ENCODE results near the gene CITED4. TPM values are rescaled to one million over a fixed set of nuclear protein-coding genes. Genes with fewer than 3 reads are reported as not detected.

Gene CITED4
- total and polyA plus RNA-seq, 2 donors (not counting 3 experiments of a cell fraction or from before 2014, with no cell fraction given) = 3.8 to 11.3 TPM

DNA sequence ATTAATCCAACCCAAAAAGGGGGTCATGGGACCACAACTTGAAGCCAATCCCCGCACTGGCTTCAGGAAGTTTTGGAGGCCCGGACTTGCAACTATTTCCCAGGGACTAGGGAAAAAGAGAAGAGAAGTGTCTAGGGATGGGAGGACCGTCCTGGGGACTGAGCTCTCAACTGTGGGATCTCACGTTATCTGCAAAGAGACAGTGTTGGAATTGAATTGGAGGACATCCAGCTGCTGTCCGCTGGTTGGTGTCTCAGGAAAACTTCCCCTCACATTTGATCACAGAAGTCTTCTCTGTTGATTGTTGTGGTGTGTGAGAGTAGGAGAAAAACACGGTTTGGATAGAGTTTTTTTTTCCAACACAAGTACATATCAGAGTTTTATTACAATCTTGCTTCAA, 46.2 kb upstream of the CITED4 start:
- H3K27ac ChIP-seq (ENCODE audit: insufficient read depth, low read depth, low read length) = no peak overlapping the region
- no peaks in the 10 kb centered on the region for H4K20me1 ChIP-seq (replicated peaks; ENCODE audit: control insufficient read depth, extremely low read depth, insufficient read depth, low read length)
- H3K36me3 ChIP-seq (ENCODE audit: control insufficient read depth in 2 of 2, extremely low read depth in 1 of 2, insufficient read depth in 2 of 2, low read length in 2 of 2) = no peaks in the 10 kb centered on the region
- no TSS peak for BruUV-seq (replicated peaks)
- H2AFZ ChIP-seq (ENCODE audit: low read depth, low read length) = no peak overlapping the region
- no peaks in the 10 kb centered on the region for H3K4me1 ChIP-seq (ENCODE audit: control insufficient read depth, extremely low read depth, insufficient read depth, low read length)
- intact Hi-C loops (cut with micrococcal nuclease) = no loop called here
- H3K9me1 ChIP-seq (replicated peaks; ENCODE audit: control insufficient read depth, extremely low read depth, insufficient read depth, low read length) = no peaks in the 10 kb centered on the region
- POLR2A ChIA-PET = no interaction called here
- dilution Hi-C loops (cut with MboI; ENCODE audit: extremely low pct_ligation_motif_present, low sequenced_read_pairs) = no loop called here
- no peaks in the 10 kb centered on the region for H3K79me2 ChIP-seq (ENCODE audit: control insufficient read depth, insufficient read depth, low read length)
- no peak overlapping the region for H3K4me2 ChIP-seq (ENCODE audit: insufficient read depth, low read length)
- no peak for FAIRE-seq
- H3K27me3 ChIP-seq (ENCODE audit: control insufficient read depth in 2 of 2, insufficient read depth in 2 of 2, low read length in 2 of 2) = no peaks in the 10 kb centered on the region
- no peak overlapping the region for H3K9ac ChIP-seq (replicated peaks; ENCODE audit: extremely low read depth, insufficient read depth, low read length)
- DNase-seq (ENCODE audit: low read depth, low spot score) = no peak
- CTCF ChIA-PET = no interaction called here
- TF ChIP-seq EZH2 (IDR thresholded peaks at IDR 0.05; ENCODE audit: borderline replicate concordance, low read depth, low read length, severe bottlenecking) = no peak
- TF ChIP-seq JUN (IDR thresholded peaks at IDR 0.05; ENCODE audit: borderline replicate concordance, insufficient read depth, insufficient read length, low read depth) = no peak
- TF ChIP-seq GATA2 (IDR thresholded peaks at IDR 0.05; ENCODE audit: insufficient read depth, insufficient read length, low read depth, low read length) = no peak
- no peak for TF ChIP-seq MAX (IDR thresholded peaks at IDR 0.05; ENCODE audit: insufficient read depth, insufficient read length)
- no peak for TF ChIP-seq POLR2A (IDR thresholded peaks at IDR 0.05; ENCODE audit: low read depth, low read length)
- no peak for TF ChIP-seq MYC (IDR thresholded peaks at IDR 0.05; ENCODE audit: low read depth, low read length)
- no peak for TF ChIP-seq POLR2AphosphoS5 (IDR thresholded peaks at IDR 0.05; ENCODE audit: insufficient read depth, low read depth, low read length)
- no peak for TF ChIP-seq FOS (IDR thresholded peaks at IDR 0.05; ENCODE audit: borderline replicate concordance, insufficient read depth, low read length)
- no peak for TF ChIP-seq CTCF (IDR thresholded peaks at IDR 0.05; ENCODE audit: extremely low read depth in 1 of 2, insufficient read depth in 1 of 2, low read depth in 1 of 2, low read length in 2 of 2)
- H3K4me3 ChIP-seq (replicated peaks in 1 of 3; ENCODE audit: insufficient read depth in 1 of 3, low read depth in 1 of 3, low read length in 3 of 3) = no peak overlapping the region
- no peaks in the 10 kb centered on the region for H3K9me3 ChIP-seq (replicated peaks; ENCODE audit: control insufficient read depth, insufficient read depth, low read length)
